SH-SY5Y (cell line): ENCODE results near the gene SHANK1.

Source experiments
- GATA2 ChIP-seq: IDR thresholded peaks from 2 replicates; pipeline ENCODE4 v1.6.1; 2011; ENCODE audit warnings: mild to moderate bottlenecking, low read depth, low read length
- GATA3 ChIP-seq: IDR thresholded peaks from 2 replicates; pipeline ENCODE4 v1.6.1; 2011; ENCODE audit warnings: low read depth, mild to moderate bottlenecking, low read length, moderate library complexity

Gene SHANK1

GRCh38 chr19:50679177-50680125 lies 40.2 kb downstream of the SHANK1 start:
- TF ChIP-seq GATA2: no peak

DNA sequence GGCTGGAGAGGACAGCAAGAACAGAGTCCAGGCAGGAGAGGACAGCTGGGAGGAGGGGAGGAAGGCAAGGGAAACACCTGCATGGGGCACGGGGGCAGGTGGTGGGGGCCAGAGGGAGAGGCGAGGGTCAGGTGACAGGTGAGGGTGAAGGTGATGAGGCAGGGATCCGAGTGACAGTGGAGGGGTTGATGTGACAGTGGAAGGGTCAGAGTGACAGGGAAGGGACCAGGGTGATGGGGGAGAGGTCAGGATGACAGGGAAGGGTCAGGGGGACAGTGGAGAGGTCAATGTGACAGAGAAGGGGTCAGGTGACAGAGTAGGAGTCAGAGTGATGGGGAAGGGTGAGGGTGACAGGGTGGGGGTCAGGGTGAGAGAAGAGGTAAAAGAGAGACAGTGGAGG lies 41.3 kb downstream of the SHANK1 start:
- TF ChIP-seq GATA2 (no peak), GATA3 (no peak)

DNA sequence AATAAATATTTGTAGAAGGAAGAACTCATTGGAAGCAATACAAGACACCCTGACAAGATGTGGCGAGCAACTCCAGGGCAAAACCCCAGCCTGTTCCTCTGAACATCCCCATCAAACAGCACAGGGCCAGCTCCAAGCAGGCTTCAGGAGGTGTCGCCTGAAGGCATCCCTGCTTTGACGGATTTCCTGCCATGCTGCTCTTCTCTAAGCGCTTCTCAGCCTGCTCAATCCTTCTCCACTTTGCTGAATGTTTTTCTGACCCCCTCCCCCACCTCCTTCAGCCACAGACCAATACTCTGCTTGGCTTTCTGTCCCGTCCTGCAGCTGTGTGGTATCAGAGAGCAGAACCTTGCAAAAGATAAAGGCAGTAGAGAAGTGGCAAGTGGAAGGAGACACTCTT lies 42.0 kb downstream of the SHANK1 start:
- TF ChIP-seq GATA2: no peak
- no peak for TF ChIP-seq GATA3

GRCh38 chr19:50676625-50677197 lies 42.9 kb downstream of the SHANK1 start:
- TF ChIP-seq GATA2: no peak

DNA sequence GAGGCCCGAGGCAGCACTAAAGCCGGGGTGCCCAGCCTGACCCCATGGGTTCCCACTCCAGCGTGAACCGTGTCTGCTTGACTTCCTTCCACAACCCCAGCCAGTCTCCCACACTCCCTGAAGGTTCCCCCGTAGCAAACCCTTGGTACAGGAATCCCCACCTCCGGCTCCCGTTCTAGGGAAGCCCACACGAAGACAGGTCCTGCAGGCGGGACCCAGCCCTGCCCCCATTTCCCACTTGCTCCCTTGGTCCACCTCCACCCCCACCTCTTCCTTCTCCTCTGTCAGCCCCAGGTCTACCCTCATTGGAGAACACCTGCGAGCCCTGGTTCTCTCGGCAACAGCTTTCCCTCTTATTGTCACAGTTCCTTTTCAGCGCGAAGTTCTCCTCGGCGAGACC lies 46.5 kb downstream of the SHANK1 start:
- no peak for TF ChIP-seq GATA3
- TF ChIP-seq GATA2: no peak

- no peak for TF ChIP-seq GATA3
- no peak for TF ChIP-seq GATA2
Measured at GRCh38 chr19:50670102-50670380, 49.6 kb downstream of the SHANK1 start.

DNA sequence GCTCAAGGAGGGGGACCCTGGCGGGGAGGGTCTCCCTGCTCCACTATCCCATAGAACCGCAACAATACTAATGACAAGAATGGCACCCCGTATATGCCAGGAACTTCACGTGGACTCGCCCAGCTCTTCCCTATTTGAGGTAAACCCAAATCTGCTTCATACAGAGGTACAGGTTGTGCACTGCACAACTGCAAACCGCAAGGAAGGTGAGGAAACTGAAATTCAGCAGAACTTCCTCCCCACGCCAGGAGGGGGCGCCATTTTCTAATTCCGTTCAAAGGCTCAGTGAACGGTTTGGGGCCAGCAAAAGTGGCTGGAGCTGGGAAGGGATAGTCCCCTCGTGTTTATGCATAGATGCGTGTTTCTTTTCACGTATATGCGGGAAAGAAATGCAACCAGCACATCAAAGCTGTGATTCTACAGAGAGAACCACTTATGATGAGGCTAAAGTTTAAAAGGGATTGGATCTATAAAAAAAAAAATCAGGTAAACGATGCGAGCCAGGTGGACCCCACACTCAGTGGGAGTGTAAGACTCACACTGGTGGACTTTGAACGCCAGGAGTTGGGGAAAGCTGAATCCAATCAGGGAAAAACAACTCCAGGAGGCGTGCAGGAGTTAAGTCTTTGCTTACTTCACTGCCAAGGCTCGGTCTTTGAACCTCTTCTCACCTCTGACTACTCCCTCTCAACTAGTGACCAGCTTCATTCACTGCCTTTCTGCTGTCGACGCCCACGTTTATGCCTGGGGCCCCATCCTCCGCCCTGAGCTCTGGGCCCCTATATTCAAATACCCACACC lies 50.1 kb downstream of the SHANK1 start:
- TF ChIP-seq GATA3 (no peak), GATA2 (no peak)

GRCh38 chr19:50668879-50669278 lies 50.7 kb downstream of the SHANK1 start:
- TF ChIP-seq GATA3 (no peak), GATA2 (no peak)

DNA sequence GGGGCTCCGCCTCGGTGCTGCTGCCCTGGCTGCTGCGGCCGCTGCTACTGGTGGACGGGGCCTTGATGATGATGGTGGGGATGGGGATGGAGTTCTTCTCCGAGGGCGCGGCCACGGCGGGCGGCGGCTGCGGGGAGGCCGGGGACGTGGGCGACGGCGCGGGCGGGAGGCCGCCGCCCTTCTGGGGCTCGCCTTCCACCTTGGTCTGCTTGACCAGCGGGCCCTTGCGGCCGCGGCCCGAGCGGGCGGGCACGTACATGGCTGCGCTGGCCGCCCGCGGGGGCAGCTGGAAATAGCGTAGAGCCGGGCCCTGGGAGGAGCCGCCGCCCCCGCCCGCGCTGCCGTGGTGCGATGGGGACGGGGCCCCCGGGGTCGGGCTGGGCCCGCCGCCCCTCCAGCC lies 51.2 kb downstream of the SHANK1 start:
- no peak for TF ChIP-seq GATA3
- TF ChIP-seq GATA2: no peak

DNA sequence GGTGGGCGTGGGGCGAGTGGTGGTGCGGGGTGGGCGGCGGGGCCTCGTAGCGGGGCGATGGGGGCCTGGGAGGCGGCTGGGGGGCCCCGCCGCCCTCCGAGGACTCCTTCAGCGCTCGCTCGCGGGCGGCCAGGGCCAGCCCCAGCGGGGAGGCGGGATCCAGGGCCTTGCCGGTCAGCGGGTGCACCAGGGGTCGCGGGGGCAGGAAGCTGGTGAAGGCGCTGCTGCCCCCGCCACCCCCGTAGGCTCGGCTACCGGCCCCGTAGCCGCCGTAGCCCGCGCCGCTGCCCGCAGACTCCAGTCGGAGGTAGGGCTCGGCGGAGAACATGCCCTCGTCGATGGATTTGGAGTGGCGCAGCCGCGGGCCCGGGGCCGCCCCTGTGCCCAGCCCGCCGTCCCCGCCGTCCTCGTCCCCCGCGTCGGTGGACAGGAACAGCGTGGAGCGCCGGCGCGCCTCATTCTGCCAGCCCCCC lies 51.8 kb downstream of the SHANK1 start:
- TF ChIP-seq GATA2: no peak
- TF ChIP-seq GATA3: no peak

DNA sequence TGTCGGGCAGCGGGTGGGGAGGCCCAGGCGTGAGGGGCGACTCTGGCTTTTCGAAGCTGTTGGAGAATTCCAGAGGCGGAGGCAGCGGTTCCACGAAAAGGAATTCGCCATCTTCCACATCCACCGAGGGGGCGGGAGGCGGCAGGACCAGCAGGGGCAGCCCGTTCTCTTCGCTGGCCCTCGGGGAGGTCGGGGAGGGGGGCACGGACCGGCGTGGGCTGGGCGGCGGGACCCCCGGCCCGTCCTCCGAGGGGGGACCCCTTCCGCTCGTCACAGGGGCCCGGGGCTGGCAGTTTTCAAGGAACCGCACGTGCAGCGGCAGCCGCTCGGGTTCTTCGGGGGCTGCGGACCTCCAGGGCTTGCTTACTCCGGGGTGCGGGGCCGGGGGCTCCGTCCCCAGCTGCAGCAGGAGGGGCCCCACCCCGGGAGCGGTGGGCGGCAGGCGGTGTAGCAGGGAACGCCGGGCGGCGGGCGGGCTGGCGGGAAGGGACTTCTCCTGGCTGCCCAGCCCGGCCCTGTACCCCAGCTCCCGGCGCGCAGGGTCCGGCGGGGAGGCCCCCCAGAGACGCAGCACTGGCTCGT lies 52.3 kb downstream of the SHANK1 start:
- TF ChIP-seq GATA3 (no peak), GATA2 (no peak)

DNA sequence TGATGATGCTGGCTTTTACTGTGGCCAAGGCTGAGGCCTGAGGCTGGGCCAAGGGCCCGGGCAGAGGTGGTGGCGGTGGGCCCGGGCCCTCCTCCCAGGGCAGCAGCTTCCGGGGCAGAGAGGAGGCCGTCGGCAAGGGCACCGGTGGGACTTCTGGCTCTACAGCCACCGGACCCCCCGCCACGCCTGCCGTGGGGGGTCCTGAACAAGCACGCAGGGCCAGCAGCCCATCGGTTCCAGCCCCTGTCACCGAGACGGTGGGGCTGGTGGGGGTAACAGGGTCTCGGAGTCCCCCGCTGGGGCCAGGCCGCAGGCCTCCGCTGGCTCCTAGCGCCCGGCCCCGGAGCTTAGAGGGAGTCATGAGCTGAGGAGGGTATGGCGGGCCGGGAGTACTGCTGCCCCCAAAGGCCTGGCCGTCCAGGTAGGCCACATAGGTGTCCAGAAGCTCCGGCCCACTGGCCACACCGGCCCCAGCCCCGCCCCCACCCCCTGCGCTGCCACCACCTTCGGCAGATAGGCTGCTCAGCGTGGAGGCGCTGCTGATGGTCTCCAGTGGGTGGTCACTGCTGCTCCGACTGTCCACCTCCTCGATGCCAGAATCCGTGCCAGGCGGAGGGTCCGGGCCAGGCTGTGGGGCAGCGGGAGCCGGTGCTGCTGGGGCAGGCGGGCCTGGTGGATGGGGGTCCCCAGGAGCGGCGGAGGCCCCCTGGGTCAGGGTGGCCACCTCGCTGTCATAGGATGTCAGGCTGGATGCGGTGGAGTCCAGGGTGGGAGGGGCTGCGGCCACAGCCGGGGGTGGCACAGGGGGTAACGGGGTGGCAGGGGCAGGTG lies 53.0 kb downstream of the SHANK1 start:
- TF ChIP-seq GATA2 (no peak), GATA3 (no peak)

- TF ChIP-seq GATA3: no peak
- TF ChIP-seq GATA2: no peak
Measured at GRCh38 chr19:50664204-50664603, 55.4 kb downstream of the SHANK1 start.

DNA sequence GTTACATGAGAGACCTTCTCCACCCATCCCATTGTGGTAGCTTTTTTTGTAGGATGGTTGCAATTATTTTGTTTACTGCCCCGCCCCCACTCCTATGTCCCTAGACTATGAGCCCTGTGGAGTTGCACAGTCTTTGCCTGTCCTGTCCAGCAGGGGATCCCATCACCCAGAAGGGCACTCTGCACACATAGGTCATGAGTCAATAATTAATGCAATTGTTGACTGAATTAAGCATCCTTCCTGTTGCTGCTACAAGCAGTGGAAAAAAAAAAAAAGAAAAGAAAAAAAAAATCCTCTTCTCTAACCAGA lies 56.2 kb downstream of the SHANK1 start:
- TF ChIP-seq GATA3: no peak
- TF ChIP-seq GATA2: no peak
